ENCODE results near the gene MIER3.

The MIER3 gene

GRCh38 chr5:56977021-56977420 is 25.1 kb upstream of the MIER3 start:
- no peak for TF ChIP-seq GATA3 (IDR thresholded peaks at IDR 0.05; ENCODE audit: low read depth, low read length)
- TF ChIP-seq GATA2 (IDR thresholded peaks at IDR 0.05; ENCODE audit: low read depth, low read length): no peak

GRCh38 chr5:56974241-56974640 is 22.3 kb upstream of the MIER3 start:
- TF ChIP-seq GATA2 (IDR thresholded peaks at IDR 0.05; ENCODE audit: low read depth, low read length) (no peak), GATA3 (IDR thresholded peaks at IDR 0.05; ENCODE audit: low read depth, low read length) (no peak)

GRCh38 chr5:56973473-56973872 is 21.6 kb upstream of the MIER3 start:
- no peak for TF ChIP-seq GATA3 (IDR thresholded peaks at IDR 0.05; ENCODE audit: low read depth, low read length)
- no peak for TF ChIP-seq GATA2 (IDR thresholded peaks at IDR 0.05; ENCODE audit: low read depth, low read length)

GRCh38 chr5:56971275-56971674 is 19.4 kb upstream of the MIER3 start:
- TF ChIP-seq GATA3 (IDR thresholded peaks at IDR 0.05; ENCODE audit: low read depth, low read length) (no peak), GATA2 (IDR thresholded peaks at IDR 0.05; ENCODE audit: low read depth, low read length) (0 out of 2 replicates have a peak, but pooled peaks have one; percentile 4)

GRCh38 chr5:56964173-56964572 is 12.2 kb upstream of the MIER3 start:
- no peak for TF ChIP-seq GATA3 (IDR thresholded peaks at IDR 0.05; ENCODE audit: low read depth, low read length)
- no peak for TF ChIP-seq GATA2 (IDR thresholded peaks at IDR 0.05; ENCODE audit: low read depth, low read length)

GRCh38 chr5:56963246-56963645 is 11.3 kb upstream of the MIER3 start:
- TF ChIP-seq GATA2 (IDR thresholded peaks at IDR 0.05; ENCODE audit: low read depth, low read length) (no peak), GATA3 (IDR thresholded peaks at IDR 0.05; ENCODE audit: low read depth, low read length) (no peak)

GRCh38 chr5:56962286-56962685 is 10.4 kb upstream of the MIER3 start:
- TF ChIP-seq GATA2 (IDR thresholded peaks at IDR 0.05; ENCODE audit: low read depth, low read length) (peak; percentile 54; the same call in 1 of the 2 replicates), GATA3 (IDR thresholded peaks at IDR 0.05; ENCODE audit: low read depth, low read length) (no peak)

GRCh38 chr5:56961746-56962145 is 9.8 kb upstream of the MIER3 start:
- no peak for TF ChIP-seq GATA3 (IDR thresholded peaks at IDR 0.05; ENCODE audit: low read depth, low read length)
- no peak for TF ChIP-seq GATA2 (IDR thresholded peaks at IDR 0.05; ENCODE audit: low read depth, low read length)

GRCh38 chr5:56959326-56959725 is 7.4 kb upstream of the MIER3 start:
- TF ChIP-seq GATA3 (IDR thresholded peaks at IDR 0.05; ENCODE audit: low read depth, low read length): no peak
- no peak for TF ChIP-seq GATA2 (IDR thresholded peaks at IDR 0.05; ENCODE audit: low read depth, low read length)

GRCh38 chr5:56958595-56958994 is 6.7 kb upstream of the MIER3 start:
- no peak for TF ChIP-seq GATA2 (IDR thresholded peaks at IDR 0.05; ENCODE audit: low read depth, low read length)
- TF ChIP-seq GATA3 (IDR thresholded peaks at IDR 0.05; ENCODE audit: low read depth, low read length): no peak

GRCh38 chr5:56954262-56954661 is 2.3 kb upstream of the MIER3 start:
- TF ChIP-seq GATA3 (IDR thresholded peaks at IDR 0.05; ENCODE audit: low read depth, low read length) (no peak), GATA2 (IDR thresholded peaks at IDR 0.05; ENCODE audit: low read depth, low read length) (no peak)

GRCh38 chr5:56951126-56951945 is 587 bp downstream of the MIER3 start:
- TF ChIP-seq GATA3 (IDR thresholded peaks at IDR 0.05; ENCODE audit: low read depth, low read length) (no peak), GATA2 (IDR thresholded peaks at IDR 0.05; ENCODE audit: low read depth, low read length) (no peak)

- TF ChIP-seq GATA3 (IDR thresholded peaks at IDR 0.05; ENCODE audit: low read depth, low read length): no peak
- TF ChIP-seq GATA2 (IDR thresholded peaks at IDR 0.05; ENCODE audit: low read depth, low read length): no peak
Measured at GRCh38 chr5:56950626-56951125, 1.2 kb downstream of the MIER3 start.

- TF ChIP-seq GATA2 (IDR thresholded peaks at IDR 0.05; ENCODE audit: low read depth, low read length) (no peak), GATA3 (IDR thresholded peaks at IDR 0.05; ENCODE audit: low read depth, low read length) (no peak)
Measured at GRCh38 chr5:56947052-56947451, 4.9 kb downstream of the MIER3 start.

- TF ChIP-seq GATA3 (IDR thresholded peaks at IDR 0.05; ENCODE audit: low read depth, low read length) (no peak), GATA2 (IDR thresholded peaks at IDR 0.05; ENCODE audit: low read depth, low read length) (no peak)
Measured at GRCh38 chr5:56941981-56942380, 9.9 kb downstream of the MIER3 start.
